HUES48 (cell line): Measurements from ENCODE around the gene WAC.

Source experiments
- H3K27ac ChIP-seq: one replicate; pipeline ENCODE4 v1.7.0; 2013; ENCODE audit warnings: low read depth, low read length, inconsistent platforms
- H3K27me3 ChIP-seq: 2 replicates; pipeline ENCODE4 v1.6.1; 2013; ENCODE audit warnings: mild to moderate bottlenecking, low read length; ENCODE audit not compliant: control insufficient read depth, insufficient read depth
- H3K36me3 ChIP-seq: 2 replicates; pipeline ENCODE4 v1.6.1; 2013; ENCODE audit warnings: low read length; ENCODE audit not compliant: control insufficient read depth, insufficient read depth
- H3K4me1 ChIP-seq: 2 replicates; pipeline ENCODE4 v1.6.1; 2013; ENCODE audit warnings: mild to moderate bottlenecking, low read length; ENCODE audit not compliant: control insufficient read depth, insufficient read depth
- H3K4me3 ChIP-seq: 2 replicates; pipeline ENCODE4 v1.5.1; 2013; ENCODE audit warnings: mild to moderate bottlenecking, low read depth, low read length
- H3K9ac ChIP-seq: 2 replicates; pipeline ENCODE4 v1.6.1; 2013; ENCODE audit warnings: mild to moderate bottlenecking, low read depth, low read length, moderate library complexity
- H3K9me3 ChIP-seq: 2 replicates; pipeline ENCODE4 v1.6.1; 2013; ENCODE audit warnings: low read length; ENCODE audit not compliant: control insufficient read depth, insufficient read depth

Gene WAC

DNA sequence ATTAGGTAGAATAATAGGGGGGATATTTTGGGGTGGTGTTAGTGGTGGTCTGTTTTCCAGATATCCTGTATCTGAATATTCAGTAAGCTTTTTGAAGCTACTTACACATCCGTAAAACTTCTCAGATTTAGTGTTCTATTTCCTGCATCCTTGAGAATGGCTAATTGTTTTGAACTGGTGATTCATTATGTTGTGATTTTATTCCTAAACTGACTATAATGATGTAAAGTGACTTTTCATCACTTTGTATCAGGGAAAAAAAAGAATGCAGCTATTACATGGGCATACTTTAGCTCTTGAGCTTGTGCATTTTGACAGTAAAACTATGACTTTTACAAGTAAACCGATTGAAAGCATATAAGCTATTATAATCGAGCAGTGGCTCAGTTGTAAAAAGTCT, 18.2 kb downstream of the WAC start:
- Histone ChIP-seq H3K4me3 (no peak overlapping the region), H3K36me3 (peaks cover 94% of the 10 kb centered on the region), H3K27ac (no peak overlapping the region), H3K9me3 (no peaks in the 10 kb centered on the region), H3K27me3 (no peaks in the 10 kb centered on the region), H3K4me1 (peaks cover 3% of the 10 kb centered on the region; the same call in 1 of the 2 replicates), H3K9ac (no peak overlapping the region)

DNA sequence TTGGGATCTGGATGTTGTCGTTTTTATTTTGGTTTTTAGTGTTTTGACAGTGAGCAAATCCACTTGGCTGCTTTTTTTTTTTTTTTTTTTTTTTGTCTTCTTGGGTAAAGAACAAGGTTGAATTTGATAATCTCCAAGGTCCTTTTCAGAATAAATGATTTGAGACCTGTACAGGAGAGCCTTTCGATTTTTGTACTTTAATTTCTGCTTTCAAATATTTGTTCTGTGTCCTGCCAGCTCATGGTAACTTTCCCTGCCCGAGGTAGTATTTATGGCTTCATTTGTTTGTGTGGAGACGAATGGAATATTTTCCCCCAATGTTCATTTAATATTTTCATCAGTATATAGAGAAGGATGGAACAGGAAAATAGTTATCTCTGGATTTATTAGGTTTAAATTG, 19.9 kb downstream of the WAC start:
- peaks cover 3% of the 10 kb centered on the region; the same call in 1 of the 2 replicates for H3K4me1 ChIP-seq
- H3K9me3 ChIP-seq = no peaks in the 10 kb centered on the region
- no peak overlapping the region for H3K4me3 ChIP-seq
- peaks cover 86% of the 10 kb centered on the region for H3K36me3 ChIP-seq
- no peak overlapping the region for H3K9ac ChIP-seq
- no peaks in the 10 kb centered on the region for H3K27me3 ChIP-seq
- H3K27ac ChIP-seq = no peak overlapping the region

DNA sequence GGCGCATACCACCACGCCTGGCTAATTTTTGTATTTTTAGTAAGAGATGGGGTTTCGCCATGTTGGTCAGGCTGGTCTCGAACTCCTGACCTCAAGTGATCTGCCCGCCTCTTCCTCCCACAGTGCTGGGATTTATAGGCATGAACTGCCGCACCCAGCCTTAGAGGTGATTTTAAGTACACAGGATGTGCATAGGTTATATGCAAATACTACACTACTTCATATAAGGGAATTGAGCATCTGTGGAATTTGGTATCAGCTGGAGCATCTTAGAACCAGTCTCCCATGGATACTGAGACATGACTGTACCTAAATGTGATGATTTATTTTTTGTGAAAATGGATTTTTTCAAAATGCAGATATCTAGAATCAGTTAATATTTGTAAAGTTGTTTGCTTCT, 21.1 kb downstream of the WAC start:
- Histone ChIP-seq H3K9me3 (no peaks in the 10 kb centered on the region), H3K4me3 (no peak overlapping the region), H3K27ac (no peak overlapping the region), H3K9ac (no peak overlapping the region), H3K4me1 (peaks cover 12% of the 10 kb centered on the region), H3K36me3 (peaks cover 83% of the 10 kb centered on the region), H3K27me3 (no peaks in the 10 kb centered on the region)

DNA sequence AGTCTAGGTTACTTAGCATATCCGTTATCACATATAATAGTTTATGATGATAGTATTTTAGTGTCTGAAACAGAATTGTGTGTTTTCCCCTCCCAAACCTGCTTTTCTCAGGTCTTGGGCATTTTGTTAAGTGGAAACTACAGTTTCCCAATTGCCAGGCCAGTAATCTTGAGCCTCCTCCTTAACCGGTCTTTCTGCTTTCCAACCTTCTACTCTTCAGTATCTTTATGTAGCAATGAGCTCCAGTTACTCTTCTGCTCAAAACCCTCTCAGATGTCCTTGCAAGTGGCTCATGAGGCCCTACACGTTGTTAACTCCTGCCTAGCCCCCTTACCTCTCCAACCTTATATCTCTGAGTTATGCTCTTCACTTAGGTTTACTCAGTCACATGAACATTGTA, 22.0 kb downstream of the WAC start:
- no peaks in the 10 kb centered on the region for H3K27me3 ChIP-seq
- no peak overlapping the region for H3K9ac ChIP-seq
- H3K36me3 ChIP-seq = peaks cover 82% of the 10 kb centered on the region
- H3K4me1 ChIP-seq = peaks cover 21% of the 10 kb centered on the region
- no peak overlapping the region for H3K4me3 ChIP-seq
- no peak overlapping the region for H3K27ac ChIP-seq
- H3K9me3 ChIP-seq = no peaks in the 10 kb centered on the region

DNA sequence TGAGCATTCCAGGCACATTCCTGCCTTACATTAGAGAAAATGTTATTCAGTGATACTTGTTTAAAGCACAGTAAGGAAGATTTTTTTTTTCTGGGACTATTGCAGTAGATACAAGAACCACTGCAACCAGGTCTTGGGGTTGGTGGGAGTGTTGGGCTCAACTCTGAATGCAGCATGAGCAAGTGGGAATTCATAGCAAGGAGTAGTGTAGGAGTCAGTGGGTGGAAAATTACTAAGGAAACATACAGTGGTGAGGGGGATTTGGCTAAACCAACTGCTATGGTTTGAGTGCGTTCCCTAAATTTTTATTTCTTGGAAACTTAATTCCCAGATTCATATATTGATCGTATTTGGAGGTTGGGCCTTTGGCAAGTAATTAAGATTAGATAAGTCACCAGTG, 22.4 kb downstream of the WAC start:
- no peaks in the 10 kb centered on the region for H3K9me3 ChIP-seq
- H3K4me1 ChIP-seq = peaks cover 25% of the 10 kb centered on the region
- peaks cover 80% of the 10 kb centered on the region for H3K36me3 ChIP-seq
- no peak overlapping the region for H3K9ac ChIP-seq
- no peak overlapping the region for H3K27ac ChIP-seq
- no peaks in the 10 kb centered on the region for H3K27me3 ChIP-seq
- H3K4me3 ChIP-seq = no peak overlapping the region

DNA sequence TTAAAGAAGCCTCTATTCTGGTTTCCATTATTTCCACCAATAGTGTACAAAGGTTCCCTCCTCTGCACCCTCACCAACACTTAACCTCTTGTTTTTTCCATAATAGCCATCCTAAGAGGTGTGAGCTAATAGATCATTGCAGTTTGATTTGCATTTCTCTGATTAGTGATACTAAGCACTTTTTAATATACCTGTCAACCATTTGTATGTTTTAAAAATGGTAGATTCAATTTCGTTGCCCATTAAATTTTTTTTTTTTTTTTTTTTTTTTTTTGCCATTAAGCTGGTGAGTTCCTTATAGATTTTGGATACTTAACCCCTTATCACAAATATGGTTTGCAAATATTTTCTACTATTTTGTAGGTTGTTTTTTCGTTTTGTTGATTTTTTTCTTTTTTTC, 23.2 kb downstream of the WAC start:
- no peak overlapping the region for H3K4me3 ChIP-seq
- peaks cover 81% of the 10 kb centered on the region for H3K36me3 ChIP-seq
- no peak overlapping the region for H3K9ac ChIP-seq
- H3K9me3 ChIP-seq = no peaks in the 10 kb centered on the region
- peaks cover 32% of the 10 kb centered on the region for H3K4me1 ChIP-seq
- no peak overlapping the region for H3K27ac ChIP-seq
- no peaks in the 10 kb centered on the region for H3K27me3 ChIP-seq

DNA sequence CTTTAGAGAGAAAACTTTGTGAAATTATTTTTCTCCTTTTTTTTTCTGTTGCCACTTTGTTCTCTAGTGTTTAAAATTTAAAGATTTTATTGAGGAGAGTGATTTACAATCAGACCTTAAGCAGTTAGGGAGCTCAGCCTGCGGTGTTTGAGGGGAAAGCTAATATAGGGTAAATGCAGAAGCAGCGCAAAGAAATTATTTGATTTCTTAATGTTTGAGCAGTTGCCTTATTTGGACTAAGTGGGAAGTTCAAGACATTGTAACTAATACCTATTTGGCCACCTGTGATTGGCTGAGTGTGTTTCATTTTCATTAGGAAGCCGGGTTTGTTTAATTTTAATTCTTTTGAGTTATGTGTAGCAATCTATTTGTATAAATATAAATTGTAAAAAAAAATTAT, 25.3 kb downstream of the WAC start:
- H3K4me1 ChIP-seq = peaks cover 32% of the 10 kb centered on the region
- H3K9me3 ChIP-seq = no peaks in the 10 kb centered on the region
- H3K27ac ChIP-seq = no peak overlapping the region
- no peak overlapping the region for H3K9ac ChIP-seq
- no peak overlapping the region for H3K4me3 ChIP-seq
- no peaks in the 10 kb centered on the region for H3K27me3 ChIP-seq
- peaks cover 78% of the 10 kb centered on the region for H3K36me3 ChIP-seq

DNA sequence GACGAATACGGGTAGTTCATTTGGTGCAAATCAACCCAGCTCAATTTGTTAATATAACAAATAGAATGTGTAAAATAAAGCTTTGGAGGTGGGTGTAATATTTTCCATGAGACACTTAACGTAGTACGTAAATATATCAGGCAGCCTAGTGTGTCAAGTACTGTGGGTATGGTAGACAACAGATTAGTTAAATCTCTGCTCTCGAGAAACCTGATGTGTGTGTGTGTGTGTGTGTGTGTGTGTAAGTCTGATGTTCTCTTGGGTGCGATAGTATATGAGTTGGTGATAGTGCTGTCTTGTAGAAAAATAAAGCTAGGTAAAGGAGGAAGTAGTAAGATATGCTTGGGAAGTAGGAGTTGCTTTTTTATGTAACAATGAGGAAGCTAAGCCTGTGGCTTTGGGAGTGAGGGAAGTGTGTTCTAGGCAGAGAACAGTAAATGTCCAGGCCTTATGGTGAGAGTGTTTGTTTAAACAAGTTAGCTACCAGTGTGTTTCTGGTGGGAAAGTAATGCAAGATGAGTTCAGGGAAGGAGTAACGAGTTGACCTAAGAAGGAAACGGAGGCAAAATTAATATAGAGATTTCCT, 26.1 kb downstream of the WAC start:
- H3K4me1 ChIP-seq = peaks cover 32% of the 10 kb centered on the region
- no peak overlapping the region for H3K27ac ChIP-seq
- no peak overlapping the region for H3K9ac ChIP-seq
- H3K27me3 ChIP-seq = no peaks in the 10 kb centered on the region
- no peak overlapping the region for H3K4me3 ChIP-seq
- H3K36me3 ChIP-seq = peaks cover 70% of the 10 kb centered on the region
- H3K9me3 ChIP-seq = no peaks in the 10 kb centered on the region

DNA sequence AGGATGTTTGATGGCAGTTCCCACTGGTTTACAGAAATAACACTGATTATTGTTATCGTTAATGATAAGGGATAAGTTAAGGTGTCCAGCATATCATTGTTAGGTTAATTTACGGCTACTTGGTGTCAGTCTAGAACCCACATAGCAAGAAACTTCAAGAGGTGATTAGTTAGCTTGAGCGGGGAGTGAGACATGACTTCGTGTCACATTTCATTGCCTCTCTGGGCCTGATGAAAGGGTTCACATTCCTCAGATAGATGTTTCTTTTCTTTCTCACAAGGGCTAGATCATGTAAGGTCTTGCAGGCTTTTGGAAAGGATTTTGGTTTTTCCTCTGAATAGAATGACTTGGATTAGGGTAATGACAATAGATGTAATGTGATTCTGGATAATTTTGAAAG, 26.7 kb downstream of the WAC start:
- H3K27me3 ChIP-seq = no peaks in the 10 kb centered on the region
- H3K4me3 ChIP-seq = no peak overlapping the region
- H3K4me1 ChIP-seq = peaks cover 32% of the 10 kb centered on the region
- no peaks in the 10 kb centered on the region for H3K9me3 ChIP-seq
- peaks cover 70% of the 10 kb centered on the region for H3K36me3 ChIP-seq
- H3K9ac ChIP-seq = no peak overlapping the region
- H3K27ac ChIP-seq = peak overlapping the region; percentile 5

DNA sequence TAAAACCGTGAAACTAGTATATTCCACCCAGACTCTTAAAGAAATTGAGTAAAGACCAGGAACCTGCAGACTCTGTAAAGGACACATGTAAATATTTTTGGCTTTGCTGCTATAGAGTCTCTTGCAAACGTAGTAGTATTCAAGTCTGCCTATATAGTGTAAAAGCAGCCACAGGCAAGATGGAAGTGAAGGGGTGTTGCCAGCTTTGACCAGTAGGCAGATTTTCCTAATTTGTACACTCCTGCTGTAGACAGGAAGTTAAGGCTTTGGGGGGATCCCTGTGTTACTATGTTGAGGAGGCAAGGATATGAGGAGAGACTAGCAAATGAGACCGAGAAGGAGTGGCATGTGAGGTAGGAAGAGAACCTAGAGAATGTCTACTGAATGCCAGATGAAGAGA, 27.7 kb downstream of the WAC start:
- H3K4me3 ChIP-seq = no peak overlapping the region
- H3K27ac ChIP-seq = no peak overlapping the region
- H3K9me3 ChIP-seq = no peaks in the 10 kb centered on the region
- no peaks in the 10 kb centered on the region for H3K27me3 ChIP-seq
- peaks cover 70% of the 10 kb centered on the region for H3K36me3 ChIP-seq
- H3K9ac ChIP-seq = no peak overlapping the region
- peaks cover 32% of the 10 kb centered on the region for H3K4me1 ChIP-seq

DNA sequence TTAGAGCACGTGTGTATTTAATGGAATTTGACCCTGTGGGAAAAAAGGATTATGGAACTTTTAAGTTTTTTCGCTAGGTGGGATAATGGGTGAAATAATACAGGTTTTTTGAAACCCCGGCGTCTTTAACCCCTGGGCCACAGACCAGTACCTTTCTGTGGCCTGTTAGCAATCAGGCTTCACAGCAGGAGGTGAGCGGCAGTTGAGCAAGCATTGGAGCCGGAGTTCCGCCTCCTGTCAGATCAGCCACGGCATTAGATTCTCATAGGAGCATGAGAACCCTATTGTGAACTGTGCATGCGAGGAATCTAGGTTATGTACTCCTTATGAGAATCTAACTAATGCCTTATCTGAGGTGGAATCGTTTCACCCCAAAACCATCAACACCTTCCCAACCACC, 28.6 kb downstream of the WAC start:
- H3K4me1 ChIP-seq = peaks cover 32% of the 10 kb centered on the region

DNA sequence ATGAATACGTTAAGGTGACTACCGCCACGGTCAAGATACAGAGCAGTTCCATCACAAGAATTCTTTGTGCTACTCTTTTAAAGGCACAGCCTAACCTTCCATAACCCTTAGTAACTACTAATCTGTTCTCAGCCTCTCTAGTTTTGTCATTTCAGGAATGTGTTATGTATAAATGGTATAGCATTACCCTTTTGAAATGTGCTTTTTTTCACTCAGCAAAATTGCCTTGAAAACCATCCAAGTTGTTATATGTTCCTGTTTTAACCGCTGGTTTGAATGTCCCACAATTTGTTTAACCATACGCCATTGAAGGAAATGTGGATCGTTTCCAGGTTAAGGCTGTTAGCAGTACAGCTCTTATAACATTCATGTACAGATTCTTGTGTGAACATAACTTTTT, 32.0 kb downstream of the WAC start:
- no peak overlapping the region for H3K4me3 ChIP-seq
- H3K4me1 ChIP-seq = peaks cover 14% of the 10 kb centered on the region
- no peak overlapping the region for H3K27ac ChIP-seq
- no peak overlapping the region for H3K9ac ChIP-seq
- no peaks in the 10 kb centered on the region for H3K27me3 ChIP-seq
- no peaks in the 10 kb centered on the region for H3K9me3 ChIP-seq
- H3K36me3 ChIP-seq = peaks cover 64% of the 10 kb centered on the region

More for the DNA sequence above, 28.6 kb downstream of the WAC start:
- peaks cover 72% of the 10 kb centered on the region for H3K36me3 ChIP-seq
- H3K27ac ChIP-seq = no peak overlapping the region
- no peaks in the 10 kb centered on the region for H3K9me3 ChIP-seq
- no peak overlapping the region for H3K4me3 ChIP-seq
- H3K27me3 ChIP-seq = no peaks in the 10 kb centered on the region
- no peak overlapping the region for H3K9ac ChIP-seq
